Hindlimb muscle (tissue), 1 donor: ENCODE measurements around the gene TMEFF1. TPM values are rescaled to one million over a fixed set of nuclear protein-coding genes. Genes with fewer than 3 reads are reported as not detected.

Experiments
- DNase-seq: peaks from one replicate; pipeline ENCODE4 v3.0.0-alpha.2; 2013
- polyA plus RNA-seq: library from polyadenylated mRNA; unstranded; fragments of 120-200 nt; gene quantifications from one replicate; pipeline ENCODE4 v1.2.1, GENCODE V29; 2013; ENCODE audit not compliant: insufficient read length

TMEFF1 gene
- polyA plus RNA-seq, 1 donor = 2.7 TPM

GRCh38 chr9:100626949-100627348 is 154.0 kb downstream of the TMEFF1 start:
- DNase-seq = no peak

Other genes starting within 250 kb of the TMEFF1 start
- 22.2 TPM for gene TEX10, start 120.2 kb upstream of the TMEFF1 start, polyA plus RNA-seq
- gene MSANTD3, start 46.0 kb upstream of the TMEFF1 start, polyA plus RNA-seq = 17.4 TPM
- 255 TPM for gene CAVIN4, start 104.9 kb downstream of the TMEFF1 start, polyA plus RNA-seq